ENCODE measurements around the gene CHAC2. TPM values are rescaled to one million over a fixed set of nuclear protein-coding genes. Genes with fewer than 3 reads are reported as not detected.
"Not testable (repeated sequence)": the region's sequence is repeated elsewhere in the genome, so short reads cannot be mapped to it uniquely, and the experiment has no call there.

CHAC2 gene
- total RNA-seq, 1 experiment from 2014 or later: 9.6 TPM

GRCh38 chr2:53820711-53821110 lies 53.1 kb downstream of the CHAC2 start:
- Mint-ChIP-seq H3K27me3 (ENCODE audit: low read depth) (no peaks in the 10 kb centered on the region), H3K9me3 (no peaks in the 10 kb centered on the region), H3K4me1 (peaks cover 9% of the 10 kb centered on the region), H3K27ac (no peak overlapping the region), H3K36me3 (peaks cover 5% of the 10 kb centered on the region), H3K4me3 (no peak overlapping the region)
- ChIA-PET CTCF (no interaction called here), POLR2A (no interaction called here)
- no peak for TF ChIP-seq ELF4 (CRISPR knock-in tag; IDR thresholded peaks at IDR 0.05; ENCODE audit: low read depth)
- TF ChIP-seq ZNF512 (CRISPR knock-in tag; IDR thresholded peaks at IDR 0.05; ENCODE audit: borderline replicate concordance): no peak
- no peak for TF ChIP-seq IRF2 (CRISPR knock-in tag; IDR thresholded peaks at IDR 0.05; ENCODE audit: borderline replicate concordance, low read depth)
- no peak for TF ChIP-seq CREB1 (CRISPR knock-in tag; IDR thresholded peaks at IDR 0.05)
- no peak for TF ChIP-seq CDX4 (CRISPR knock-in tag; IDR thresholded peaks at IDR 0.05; ENCODE audit: borderline replicate concordance)
- no peak for TF ChIP-seq USF2 (CRISPR knock-in tag; IDR thresholded peaks at IDR 0.05)
- no peak for TF ChIP-seq ZNF138 (CRISPR knock-in tag; conservative IDR thresholded peaks at IDR 0.05)
- no peak for ATAC-seq
- no peak for DNase-seq (ENCODE audit: low spot score)

GRCh38 chr2:53821810-53822209 lies 54.2 kb downstream of the CHAC2 start:
- Mint-ChIP-seq H3K4me1 (peaks cover 20% of the 10 kb centered on the region), H3K9me3 (no peaks in the 10 kb centered on the region), H3K4me3 (no peak overlapping the region), H3K36me3 (peaks cover under 1% of the 10 kb centered on the region; the same call in 1 of the 2 replicates), H3K27ac (no peak overlapping the region), H3K27me3 (ENCODE audit: low read depth) (no peaks in the 10 kb centered on the region)
- no peak for DNase-seq (ENCODE audit: low spot score)
- ChIA-PET POLR2A (no interaction called here), CTCF (no interaction called here)
- TF ChIP-seq MLX (CRISPR knock-in tag; IDR thresholded peaks at IDR 0.05): no peak
- no peak for ATAC-seq

GRCh38 chr2:53823639-53824038 lies 56.0 kb downstream of the CHAC2 start:
- H3K4me1 Mint-ChIP-seq: peaks cover 39% of the 10 kb centered on the region
- CTCF ChIA-PET: not testable (repeated sequence)
- peak; percentile 29 for DNase-seq (ENCODE audit: low spot score)

More at GRCh38 chr2:53823639-53824038, 56.0 kb downstream of the CHAC2 start:
- peak; percentile 29; the same call in 1 of the 2 replicates for ATAC-seq
- H3K27ac Mint-ChIP-seq; POLR2A ChIA-PET; H3K9me3 Mint-ChIP-seq; H3K36me3 Mint-ChIP-seq; H3K27me3 Mint-ChIP-seq (ENCODE audit: low read depth); H3K4me3 Mint-ChIP-seq: not testable (repeated sequence)
- TF ChIP-seq ZNF396 (CRISPR knock-in tag; IDR thresholded peaks at IDR 0.05; ENCODE audit: borderline replicate concordance) (peak; percentile 25; the same call in 1 of the 2 replicates), CTCF (IDR thresholded peaks at IDR 0.05) (peak; percentile 18; the same call in 1 of the 2 replicates)

Other genes starting within 250 kb of the CHAC2 start
- gene ASB3, start 19.1 kb downstream of the CHAC2 start, total RNA-seq (2021): 26.9 to 30.2 TPM (median 30.0 TPM) in 3 replicates
- 25.9 to 27.8 TPM (median 26.5 TPM) in 3 replicates for gene ERLEC1, start 19.2 kb downstream of the CHAC2 start, total RNA-seq (2021)
- gene GPR75, start 92.2 kb downstream of the CHAC2 start, total RNA-seq (2021): 2.2 to 3.1 TPM (median 2.8 TPM) in 3 replicates
- 70.8 to 91.9 TPM (median 76.4 TPM) in 3 replicates for gene PSME4, start 203.2 kb downstream of the CHAC2 start, total RNA-seq (2021)